HG02610 (cell line): ENCODE measurements around the gene TMEM135.
"Not testable (repeated sequence)": the region's sequence is repeated elsewhere in the genome, so short reads cannot be mapped to it uniquely, and the experiment has no call there.

ENCODE experiments used
- ATAC-seq: cut with Tn5 transposase; IDR thresholded peaks from one replicate; pipeline ENCODE4 v1.9.1; 2021; ENCODE audit warnings: mild to moderate bottlenecking, moderate library complexity; ENCODE audit not compliant: unreplicated experiment

Gene TMEM135

GRCh38 chr11:87139475-87139874 lies 101.7 kb downstream of the TMEM135 start:
- ATAC-seq = no peak

GRCh38 chr11:87141322-87141721 lies 103.6 kb downstream of the TMEM135 start:
- ATAC-seq = no peak

- ATAC-seq = no peak
Observed at GRCh38 chr11:87141980-87142514, 104.3 kb downstream of the TMEM135 start.

- no peak for ATAC-seq
Observed at GRCh38 chr11:87142594-87142993, 104.9 kb downstream of the TMEM135 start.

- no peak for ATAC-seq
Observed at GRCh38 chr11:87143641-87144040, 105.9 kb downstream of the TMEM135 start.

GRCh38 chr11:87144252-87144651 lies 106.5 kb downstream of the TMEM135 start:
- no peak for ATAC-seq

- no peak for ATAC-seq
Observed at GRCh38 chr11:87148749-87149148, 111.0 kb downstream of the TMEM135 start.

- ATAC-seq = not testable (repeated sequence)
Observed at GRCh38 chr11:87149782-87150181, 112.0 kb downstream of the TMEM135 start.

- no peak for ATAC-seq
Observed at GRCh38 chr11:87150936-87151335, 113.2 kb downstream of the TMEM135 start.

- no peak for ATAC-seq
Observed at GRCh38 chr11:87154246-87154645, 116.5 kb downstream of the TMEM135 start.

DNA sequence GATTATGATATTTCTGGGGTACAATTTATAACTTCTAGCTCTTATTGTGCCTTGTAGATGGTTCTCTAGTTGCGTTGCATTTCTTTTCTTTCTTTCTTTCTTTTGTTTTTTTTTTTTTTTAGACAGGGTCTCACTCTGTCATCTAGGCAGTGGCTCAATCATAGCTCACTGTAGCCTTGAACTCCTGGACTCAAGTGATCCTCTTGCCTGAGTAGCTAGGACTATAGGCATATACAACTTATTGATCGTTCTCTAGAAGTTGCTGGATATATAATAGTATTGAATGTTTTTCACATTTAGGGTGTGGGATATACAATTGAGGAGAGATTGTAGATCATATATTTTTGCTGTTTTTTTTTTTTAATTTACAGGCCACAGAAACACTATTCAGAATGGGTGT lies 119.2 kb downstream of the TMEM135 start:
- ATAC-seq = no peak

GRCh38 chr11:87169076-87169475 lies 131.3 kb downstream of the TMEM135 start:
- ATAC-seq = not testable (repeated sequence)

GRCh38 chr11:87173185-87174039 lies 135.7 kb downstream of the TMEM135 start:
- no peak for ATAC-seq

GRCh38 chr11:87174870-87175269 lies 137.1 kb downstream of the TMEM135 start:
- no peak for ATAC-seq

DNA sequence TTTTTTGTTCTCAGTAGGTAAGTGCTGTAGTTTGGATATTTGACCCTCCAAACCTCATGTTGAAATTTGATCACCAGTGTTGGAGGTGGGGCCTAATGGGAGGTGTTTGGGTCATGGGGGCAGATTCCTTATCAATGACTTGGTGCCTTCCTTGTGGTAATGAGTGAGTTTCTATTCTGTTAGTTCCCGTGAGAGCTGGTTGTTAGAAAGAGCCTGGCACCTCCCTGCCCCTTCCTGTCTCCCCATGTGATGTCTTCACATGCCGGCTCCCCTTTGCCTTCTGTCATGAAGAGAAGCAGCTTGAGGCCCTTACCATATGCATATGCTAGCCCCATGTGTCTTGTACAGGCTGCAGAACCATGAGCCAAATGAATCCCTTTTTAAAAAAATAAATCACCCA lies 138.3 kb downstream of the TMEM135 start:
- ATAC-seq = no peak

GRCh38 chr11:87179621-87180020 lies 141.9 kb downstream of the TMEM135 start:
- no peak for ATAC-seq

GRCh38 chr11:87180742-87181141 lies 143.0 kb downstream of the TMEM135 start:
- no peak for ATAC-seq

- ATAC-seq = no peak
Observed at GRCh38 chr11:87181143-87181542, 143.4 kb downstream of the TMEM135 start.

DNA sequence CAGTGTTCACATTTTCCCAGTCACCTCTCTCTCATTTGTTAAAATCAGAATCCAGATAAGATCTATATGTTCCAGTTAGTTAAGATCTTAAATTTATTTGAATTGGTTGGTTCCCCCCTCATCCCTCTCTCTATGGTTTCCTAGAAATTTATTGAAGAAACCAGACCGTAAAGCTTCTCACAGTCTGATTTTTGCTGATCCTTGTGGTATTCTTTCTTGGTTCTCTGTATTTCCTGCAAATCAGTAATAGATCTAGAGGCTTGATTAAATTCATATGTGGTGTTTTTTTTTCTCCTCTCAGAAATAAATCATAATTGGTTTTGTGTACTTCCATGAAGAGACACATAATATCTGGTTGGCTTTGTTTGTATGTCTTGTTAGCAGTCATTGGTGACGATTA lies 147.5 kb downstream of the TMEM135 start:
- ATAC-seq = no peak

DNA sequence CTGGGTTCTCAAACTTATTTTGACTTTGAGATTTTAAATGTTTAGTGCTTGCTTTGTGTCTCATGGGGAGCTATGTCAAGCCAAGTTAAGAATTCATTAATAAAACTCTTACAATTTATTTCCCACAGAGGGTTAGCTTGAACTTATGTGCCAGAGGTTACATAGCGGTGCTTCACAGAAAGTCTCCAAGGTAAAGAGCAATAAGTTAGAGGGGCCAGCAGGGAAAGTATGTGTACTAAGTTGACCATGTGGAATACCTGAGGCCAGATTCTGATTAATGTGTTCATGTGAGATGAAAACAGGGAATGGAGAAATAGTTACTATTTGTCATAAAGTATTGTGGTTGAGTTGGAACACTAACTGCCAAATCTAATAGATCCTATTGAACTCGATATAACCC lies 149.3 kb downstream of the TMEM135 start:
- no peak for ATAC-seq

DNA sequence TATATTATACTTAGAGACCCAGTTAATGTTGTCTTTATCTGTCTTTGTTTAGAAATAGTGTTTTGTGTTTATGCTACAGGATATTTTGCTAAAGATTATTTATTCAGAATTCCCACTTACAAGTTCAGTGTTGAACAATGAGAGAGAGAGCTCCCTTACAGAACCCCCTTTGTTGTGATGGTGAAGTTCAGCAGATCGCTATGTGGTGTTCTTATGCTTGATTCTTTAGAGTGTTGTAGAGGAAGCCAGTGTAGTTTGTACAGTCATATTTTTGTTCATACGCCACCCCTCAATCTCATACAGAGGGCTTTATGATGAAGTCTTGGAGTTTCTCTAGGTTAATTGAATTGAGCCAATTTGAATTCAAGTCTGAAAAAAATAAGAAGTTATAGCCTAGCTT lies 150.2 kb downstream of the TMEM135 start:
- ATAC-seq = no peak

- not testable (repeated sequence) for ATAC-seq
Observed at GRCh38 chr11:87188396-87188795, 150.7 kb downstream of the TMEM135 start.

GRCh38 chr11:87188921-87189320 lies 151.2 kb downstream of the TMEM135 start:
- not testable (repeated sequence) for ATAC-seq
